Calu3 (cell line): ENCODE results near the gene HOMEZ. TPM values are rescaled to one million over a fixed set of nuclear protein-coding genes. Genes with fewer than 3 reads are reported as not detected.

Source experiments
- BruUV-seq: library from RNA; stranded (reverse); fragments of 400-500 nt; replicated peaks from 2 replicates; lab custom pipeline; 2021; lab: Mats Ljungman, UMichigan
- CTCF ChIA-PET: fragments of 300-600 bp; sonication (Branson Sonifier 250); formaldehyde crosslinking; loops from one replicate; lab custom pipeline; 2022; ENCODE audit warnings: antibody characterized with exemption; lab: Charles Lee
- DNase-seq: peaks from one replicate; pipeline ENCODE4 v3.0.0; 2022
- H3K27ac Mint-ChIP-seq: one replicate; pipeline ENCODE4 v1.8.0; 2022; ENCODE audit warnings: mixed read lengths; ENCODE audit not compliant: unreplicated experiment
- H3K27me3 Mint-ChIP-seq: one replicate; pipeline ENCODE4 v1.8.0; 2022; ENCODE audit warnings: mixed read lengths; ENCODE audit not compliant: unreplicated experiment
- H3K36me3 Mint-ChIP-seq: one replicate; pipeline ENCODE4 v1.8.0; 2022; ENCODE audit warnings: mild to moderate bottlenecking, moderate library complexity, mixed read lengths; ENCODE audit not compliant: insufficient read depth, unreplicated experiment
- H3K4me1 Mint-ChIP-seq: one replicate; pipeline ENCODE4 v1.8.0; 2022; ENCODE audit warnings: mild to moderate bottlenecking, low read depth, mixed read lengths; ENCODE audit not compliant: unreplicated experiment
- H3K4me3 Mint-ChIP-seq: one replicate; pipeline ENCODE4 v1.8.0; 2022; ENCODE audit warnings: mild to moderate bottlenecking, low read depth, moderate library complexity, mixed read lengths; ENCODE audit not compliant: unreplicated experiment
- H3K9me3 Mint-ChIP-seq: one replicate; pipeline ENCODE4 v1.8.0; 2022; ENCODE audit warnings: low read depth, mixed read lengths; ENCODE audit not compliant: unreplicated experiment
- CTCF ChIP-seq: fragments of 200-600 bp; IDR thresholded peaks from one replicate; pipeline ENCODE4 v1.8.0; 2022; ENCODE audit warnings: antibody characterized with exemption; ENCODE audit not compliant: unreplicated experiment
- intact Hi-C: fragments of 100-400 bp; cut with micrococcal nuclease; formaldehyde crosslinking; loops from one replicate; pipeline ENCODE4 v1.10.0; 2022; ENCODE audit not compliant: unreplicated experiment
- total RNA-seq: library from RNA; stranded (reverse); gene quantifications from 2 replicates; pipeline ENCODE4 v1.2.3, GENCODE V29; 2022

Gene HOMEZ
- total RNA-seq, 1 experiment from 2014 or later, result 19.3 TPM

DNA sequence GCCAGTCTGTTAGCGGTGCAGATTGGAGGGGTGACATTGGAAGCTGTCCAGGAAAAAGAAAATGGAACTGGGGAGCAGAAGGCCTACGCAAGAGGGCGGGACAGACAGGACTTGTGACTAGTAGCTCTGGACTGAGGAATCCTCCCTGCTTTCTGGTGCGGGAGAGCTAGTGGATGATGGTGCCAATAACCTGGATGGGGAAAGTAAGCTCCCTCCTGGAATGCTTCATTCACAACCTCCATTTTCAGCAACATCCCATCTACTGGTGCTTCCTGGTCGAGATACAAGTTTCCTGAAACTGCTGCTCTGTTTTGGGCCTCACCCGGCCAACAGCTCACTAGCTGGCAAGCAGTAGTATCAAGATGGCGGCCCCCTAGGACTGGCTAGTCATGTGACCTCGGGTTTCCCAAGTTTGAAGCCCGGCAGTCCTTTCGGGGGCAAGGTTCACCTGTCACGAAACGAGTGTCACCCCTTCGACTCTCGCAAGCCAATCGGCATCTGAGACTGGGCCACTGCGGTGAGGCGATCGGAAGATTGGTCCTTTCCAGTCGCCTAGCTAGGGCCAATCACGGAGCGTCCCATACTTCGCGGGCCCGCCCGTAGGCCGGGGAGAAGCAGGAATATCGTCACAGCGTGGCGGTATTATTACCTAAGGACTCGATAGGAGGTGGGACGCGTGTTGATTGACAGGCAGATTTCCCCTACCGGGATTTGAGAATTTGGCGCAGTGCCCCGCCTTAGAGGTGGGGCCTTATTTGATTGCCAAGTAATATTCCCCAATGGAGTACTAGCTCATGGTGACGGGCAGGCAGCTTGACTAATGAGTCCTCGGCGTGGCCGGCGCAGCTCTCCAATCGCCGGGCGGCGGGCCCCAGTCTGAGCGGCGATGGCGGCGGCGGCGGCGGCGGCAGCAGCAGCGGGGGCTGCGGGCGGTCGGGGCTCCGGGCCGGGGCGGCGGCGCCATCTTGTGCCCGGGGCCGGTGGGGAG is 34.9 kb upstream of the HOMEZ start, which contains the start of gene PABPN1:
PABPN1 (plus strand) TSS at position 874 of the 988 bp plus-strand sequence; CDS start at position 887, 13 bp downstream.
- CTCF ChIA-PET, result interaction anchor here (0.6 to 2.7 kb wide), 6 partner anchors 11 to 249 kb away, joined by 3 to 12 read pairs (median 6); partner anchors contain the start of genes ACIN1 and BCL2L2
- Mint-ChIP-seq H3K36me3 (peaks cover 74% of the 10 kb centered on the region), H3K4me1 (peaks cover 11% of the 10 kb centered on the region), H3K9me3 (no peaks in the 10 kb centered on the region), H3K27ac (peak within 1 kb of the TSS; percentile 92), H3K4me3 (peak within 1 kb of the TSS; percentile 92), H3K27me3 (no peaks in the 10 kb centered on the region)
- peak; percentile 95 for DNase-seq
- TSS peak; percentile 85 for BruUV-seq
- intact Hi-C loops, result loop anchor here (10.0 kb wide), 1 partner anchor 234 kb away; the partner anchor contains the start of genes THTPA and ZFHX2
- TF ChIP-seq CTCF, result no peak

DNA sequence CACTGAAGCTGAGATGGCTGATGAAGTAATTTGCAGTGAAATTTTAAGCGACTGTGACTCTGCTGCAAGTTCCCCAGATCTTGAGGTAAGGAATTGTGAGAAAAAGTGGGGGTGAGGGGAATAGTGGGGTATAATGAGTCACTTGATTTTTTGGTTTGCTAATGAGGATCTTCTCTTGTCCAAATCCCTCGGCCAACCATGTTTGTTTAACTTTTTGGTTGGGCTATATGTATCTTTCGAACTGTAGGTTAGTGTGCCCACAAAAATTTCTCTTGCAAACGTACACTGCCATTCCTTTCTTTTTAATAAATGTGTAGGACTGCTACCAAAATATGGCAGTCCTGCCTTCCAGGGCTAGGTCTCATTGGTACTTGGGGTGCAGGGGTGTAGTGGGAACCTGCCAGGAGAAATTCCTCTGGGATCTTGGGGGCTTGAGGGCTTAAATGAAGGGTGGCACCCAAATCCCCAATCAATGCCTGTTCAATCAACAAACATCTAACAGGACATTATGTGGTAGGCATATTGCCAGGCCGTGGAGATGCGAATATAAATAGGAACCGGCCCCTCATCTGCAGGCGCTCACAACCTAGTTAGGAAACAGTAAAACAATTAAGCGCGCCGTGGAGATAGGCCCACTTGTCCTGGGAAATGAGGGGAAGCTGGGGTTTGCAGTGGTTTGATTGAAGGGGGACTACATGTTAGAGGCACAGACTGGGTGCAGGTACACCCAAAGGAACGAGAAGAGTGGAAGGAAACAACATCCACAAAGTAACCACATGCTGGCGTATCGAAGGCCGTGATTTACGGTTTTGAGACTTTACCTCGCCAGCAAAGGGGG is 34.0 kb upstream of the HOMEZ start:
- H3K4me1 Mint-ChIP-seq, result peaks cover 11% of the 10 kb centered on the region
- TF ChIP-seq CTCF, result no peak
- no peaks in the 10 kb centered on the region for H3K9me3 Mint-ChIP-seq
- intact Hi-C loops, result loop anchor here (10.0 kb wide), 1 partner anchor 235 kb away; the partner anchor contains the start of genes THTPA and ZFHX2
- BruUV-seq, result no TSS peak
- H3K27me3 Mint-ChIP-seq, result no peaks in the 10 kb centered on the region
- peak overlapping the region; percentile 92 for H3K27ac Mint-ChIP-seq
- H3K36me3 Mint-ChIP-seq, result peaks cover 69% of the 10 kb centered on the region
- H3K4me3 Mint-ChIP-seq, result peak overlapping the region; percentile 92
- CTCF ChIA-PET, result interaction anchor here (0.7 to 2.7 kb wide), 4 partner anchors 14 to 199 kb away, joined by 6 to 12 read pairs (median 8); partner anchors contain the start of gene BCL2L2
- DNase-seq, result no peak

DNA sequence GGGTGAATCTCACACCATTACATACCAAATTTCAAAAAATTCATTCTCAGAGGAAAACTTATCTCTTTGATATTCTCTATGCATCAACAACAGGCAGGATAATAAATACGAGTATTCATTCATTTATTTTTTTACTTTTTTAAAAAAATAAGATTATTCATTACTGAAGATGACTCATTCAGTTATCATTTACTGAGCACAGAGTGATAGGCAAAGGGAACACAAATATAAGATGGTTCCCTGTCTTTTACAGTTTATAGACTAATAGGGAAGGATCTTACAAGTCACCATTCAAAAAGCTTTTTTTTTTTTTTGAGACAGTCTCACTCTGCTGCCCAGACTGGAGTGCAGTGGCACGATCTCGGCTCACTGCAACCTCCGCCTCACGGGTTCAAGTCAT is 30.4 kb upstream of the HOMEZ start:
- no peak overlapping the region for H3K27ac Mint-ChIP-seq
- TF ChIP-seq CTCF, result no peak
- H3K4me3 Mint-ChIP-seq, result no peak overlapping the region
- BruUV-seq, result no TSS peak
- no peaks in the 10 kb centered on the region for H3K4me1 Mint-ChIP-seq
- no peaks in the 10 kb centered on the region for H3K9me3 Mint-ChIP-seq
- no peaks in the 10 kb centered on the region for H3K27me3 Mint-ChIP-seq
- intact Hi-C loops, result no loop called here
- CTCF ChIA-PET, result no interaction called here
- no peak for DNase-seq
- peaks cover 36% of the 10 kb centered on the region for H3K36me3 Mint-ChIP-seq

GRCh38 chr14:23310546-23310945 is 24.6 kb upstream of the HOMEZ start:
- CTCF ChIA-PET, result no interaction called here
- H3K27me3 Mint-ChIP-seq, result no peaks in the 10 kb centered on the region
- H3K36me3 Mint-ChIP-seq, result peaks cover 35% of the 10 kb centered on the region
- intact Hi-C loops, result no loop called here
- BruUV-seq, result no TSS peak
- DNase-seq, result no peak
- TF ChIP-seq CTCF, result no peak
- H3K27ac Mint-ChIP-seq, result no peak overlapping the region
- H3K4me1 Mint-ChIP-seq, result peaks cover 23% of the 10 kb centered on the region
- H3K4me3 Mint-ChIP-seq, result no peak overlapping the region
- no peaks in the 10 kb centered on the region for H3K9me3 Mint-ChIP-seq
